ENCODE data around the gene DGKK.

GRCh38 chrX:50448565-50448964, 22.1 kb downstream of the DGKK start:
- no peak for TF ChIP-seq EZH2phosphoT487 (IDR thresholded peaks at IDR 0.05; ENCODE audit: borderline replicate concordance, low read length)
- TF ChIP-seq CTCF (conservative IDR thresholded peaks at IDR 0.05; ENCODE audit: low read depth, low read length), result peak; percentile 65
